Keratinocyte (primary cell): Measurements from ENCODE around the gene COL25A1.

Experiments used
- CTCF ChIP-seq, 3 experiments: IDR thresholded peaks in 1 of 3; conservative IDR thresholded peaks in 1 of 3; optimal IDR thresholded peaks in 1 of 3; 2 replicates in 2 of 3; 3 replicates in 1 of 3; pipeline versions ENCODE3 to v1.5.1; 2011; ENCODE audit warnings: low read length in 3 of 3, mild to moderate bottlenecking in 3 of 3, moderate library complexity in 2 of 3, control low read depth in 1 of 3, inconsistent platforms in 1 of 3; ENCODE audit not compliant: insufficient read depth in 2 of 3; ENCODE audit errors: extremely low read depth in 1 of 3
- EZH2 ChIP-seq: IDR thresholded peaks from one replicate; pipeline ENCODE4 v1.6.1; 2012; ENCODE audit warnings: inconsistent platforms, mild to moderate bottlenecking, low read length, moderate library complexity

GRCh38 chr4:109041463-109042360 lies 260.7 kb downstream of the COL25A1 start:
- TF ChIP-seq CTCF (optimal IDR thresholded peaks at IDR 0.05 in 1 of 3, IDR thresholded peaks at IDR 0.05 in 1 of 3, conservative IDR thresholded peaks at IDR 0.05 in 1 of 3; ENCODE audit: extremely low read depth in 1 of 3, insufficient read depth in 2 of 3, low read length in 3 of 3), result no peak
- TF ChIP-seq EZH2, result no peak
